ENCODE results near the gene SYTL1. TPM values are rescaled to one million over a fixed set of nuclear protein-coding genes. Genes with fewer than 3 reads are reported as not detected.

Gene SYTL1
- total and polyA plus RNA-seq, 9 of the 15 experiments (the other 6 are each of a cell fraction or from before 2014, with no cell fraction given): 0.04 to 9.3 (median 1.7) TPM

DNA sequence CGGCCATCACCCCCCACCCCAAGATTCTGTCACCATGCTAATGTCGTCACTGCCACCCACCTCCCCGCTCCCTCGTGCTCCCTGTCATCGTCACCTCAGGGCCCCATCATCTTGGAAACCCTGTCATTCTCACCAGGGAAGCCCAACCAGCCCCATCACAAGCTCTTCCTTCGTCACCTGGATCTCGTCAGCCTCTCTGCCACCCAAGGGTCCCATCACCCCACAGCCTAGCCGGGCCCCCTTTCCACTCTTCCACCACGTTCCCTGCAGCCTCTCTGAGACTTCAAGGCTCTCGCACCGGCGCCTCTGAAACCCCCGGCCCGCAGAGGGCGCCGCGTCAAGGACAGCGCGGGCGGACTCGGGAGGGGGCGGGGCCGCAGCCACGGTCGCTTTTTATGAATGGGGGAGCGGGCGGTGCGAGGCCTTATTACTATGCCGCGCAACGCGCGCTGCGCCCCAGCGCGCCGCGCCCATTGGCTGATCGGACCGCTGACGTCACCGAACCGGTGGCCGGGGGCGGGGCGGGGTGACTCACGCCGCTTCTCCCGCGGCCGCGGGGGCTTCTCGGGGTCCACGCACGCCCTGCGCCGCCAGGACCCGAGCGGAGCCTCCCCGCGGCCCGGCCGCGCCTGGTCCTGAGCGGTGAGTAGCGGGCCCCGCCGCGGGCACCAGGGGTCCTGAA lies 50.4 kb downstream of the SYTL1 start, which contains the start of gene GPR3 (continued):
- TF ChIP-seq ZNF263 (CRISPR knock-in tag; IDR thresholded peaks at IDR 0.05; ENCODE audit: borderline replicate concordance): no peak
- TF ChIP-seq, protein P1, sequence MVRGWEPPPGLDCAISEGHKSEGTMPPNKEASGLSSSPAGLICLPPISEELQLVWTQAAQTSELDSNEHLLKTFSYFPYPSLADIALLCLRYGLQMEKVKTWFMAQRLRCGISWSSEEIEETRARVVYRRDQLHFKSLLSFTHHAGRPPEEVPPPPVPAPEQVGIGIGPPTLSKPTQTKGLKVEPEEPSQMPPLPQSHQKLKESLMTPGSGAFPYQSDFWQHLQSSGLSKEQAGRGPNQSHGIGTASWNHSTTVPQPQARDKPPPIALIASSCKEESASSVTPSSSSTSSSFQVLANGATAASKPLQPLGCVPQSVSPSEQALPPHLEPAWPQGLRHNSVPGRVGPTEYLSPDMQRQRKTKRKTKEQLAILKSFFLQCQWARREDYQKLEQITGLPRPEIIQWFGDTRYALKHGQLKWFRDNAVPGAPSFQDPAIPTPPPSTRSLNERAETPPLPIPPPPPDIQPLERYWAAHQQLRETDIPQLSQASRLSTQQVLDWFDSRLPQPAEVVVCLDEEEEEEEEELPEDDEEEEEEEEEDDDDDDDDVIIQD (CRISPR knock-in tag; IDR thresholded peaks at IDR 0.05): no peak
- TF ChIP-seq MAFK (IDR thresholded peaks at IDR 0.05; ENCODE audit: low read length): no peak
- no peak for TF ChIP-seq XRCC4 (IDR thresholded peaks at IDR 0.05; ENCODE audit: extremely low read depth, insufficient read depth, insufficient read length)
- TF ChIP-seq, protein P2, sequence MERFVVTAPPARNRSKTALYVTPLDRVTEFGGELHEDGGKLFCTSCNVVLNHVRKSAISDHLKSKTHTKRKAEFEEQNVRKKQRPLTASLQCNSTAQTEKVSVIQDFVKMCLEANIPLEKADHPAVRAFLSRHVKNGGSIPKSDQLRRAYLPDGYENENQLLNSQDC (CRISPR knock-in tag; IDR thresholded peaks at IDR 0.05): no peak
- no peak for TF ChIP-seq ZNF766 (CRISPR knock-in tag; conservative IDR thresholded peaks at IDR 0.05)
- TF ChIP-seq, protein P3, sequence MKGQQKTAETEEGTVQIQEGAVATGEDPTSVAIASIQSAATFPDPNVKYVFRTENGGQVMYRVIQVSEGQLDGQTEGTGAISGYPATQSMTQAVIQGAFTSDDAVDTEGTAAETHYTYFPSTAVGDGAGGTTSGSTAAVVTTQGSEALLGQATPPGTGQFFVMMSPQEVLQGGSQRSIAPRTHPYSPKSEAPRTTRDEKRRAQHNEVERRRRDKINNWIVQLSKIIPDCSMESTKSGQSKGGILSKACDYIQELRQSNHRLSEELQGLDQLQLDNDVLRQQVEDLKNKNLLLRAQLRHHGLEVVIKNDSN (CRISPR knock-in tag; IDR thresholded peaks at IDR 0.05): no peak
- TF ChIP-seq PHF8 (IDR thresholded peaks at IDR 0.05; ENCODE audit: borderline replicate concordance, low read length): peak; percentile 85; the same call in 1 of the 2 replicates
- TF ChIP-seq, protein P4, sequence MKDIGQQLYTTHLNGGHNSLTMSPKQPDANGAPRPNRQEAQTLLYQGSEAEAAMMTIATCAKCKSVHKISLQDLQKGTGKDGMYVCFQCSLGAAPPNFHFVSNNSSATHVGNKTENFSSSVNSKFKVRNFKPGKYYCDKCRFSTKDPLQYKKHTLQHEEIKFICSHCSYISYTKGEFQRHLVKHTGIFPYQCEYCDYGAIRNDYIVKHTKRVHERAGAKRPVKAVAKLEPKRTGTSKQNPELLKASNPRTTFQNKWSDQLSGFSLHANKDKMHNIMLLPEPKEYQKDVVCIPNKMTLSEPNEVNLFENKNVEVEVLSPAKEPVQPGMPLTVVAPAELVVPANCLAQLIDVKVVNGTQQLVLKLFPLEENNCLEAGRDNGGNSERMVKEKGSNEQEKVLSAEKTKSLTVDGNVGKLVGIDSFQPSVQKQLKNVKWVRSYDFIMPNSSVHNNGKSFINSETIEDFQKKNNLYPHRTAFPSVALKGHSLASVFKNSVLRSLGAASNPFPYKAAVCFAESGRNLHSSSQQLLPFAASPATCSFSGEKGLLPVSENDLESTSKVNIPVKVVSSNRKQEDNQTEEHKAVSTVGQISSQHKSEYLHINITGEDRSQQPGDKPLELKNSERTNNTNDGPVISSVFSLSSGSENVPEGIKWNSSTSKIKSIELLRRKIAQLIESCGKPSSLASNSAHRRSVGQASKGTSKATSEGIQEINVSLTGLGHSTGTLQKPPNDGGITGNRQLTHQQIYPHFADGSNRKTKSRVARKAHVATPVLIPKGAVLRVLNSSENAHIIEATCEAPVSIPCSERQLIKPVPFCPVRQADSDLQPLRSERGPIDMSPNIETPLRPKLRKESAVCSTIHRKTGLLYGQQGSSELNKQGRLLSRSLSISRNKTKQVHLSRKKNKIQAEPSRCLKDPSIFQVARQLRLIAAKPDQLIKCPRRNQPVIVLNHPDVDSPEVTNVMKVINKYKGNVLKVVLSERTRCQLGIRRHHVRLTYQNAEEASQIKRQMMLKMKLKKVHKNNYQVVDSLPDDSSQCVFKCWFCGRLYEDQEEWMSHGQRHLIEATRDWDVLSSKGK (CRISPR knock-in tag; IDR thresholded peaks at IDR 0.05): no peak
- TF ChIP-seq WHSC1 (IDR thresholded peaks at IDR 0.05; ENCODE audit: low read length): no peak
- TF ChIP-seq CCAR2 (IDR thresholded peaks at IDR 0.05; ENCODE audit: low read depth, low read length): no peak
- no peak for TF ChIP-seq NFXL1 (CRISPR knock-in tag; IDR thresholded peaks at IDR 0.05)
- TF ChIP-seq PCBP1 (IDR thresholded peaks at IDR 0.05; ENCODE audit: low read depth, low read length, poor library complexity, severe bottlenecking): no peak
- TF ChIP-seq CEBPZ (IDR thresholded peaks at IDR 0.05; ENCODE audit: borderline replicate concordance, low read depth, low read length): no peak
- no peak for TF ChIP-seq ZNF512 (tag; IDR thresholded peaks at IDR 0.05)

Measured in K562 (cell line).